ENCODE results near the gene MAG. TPM values are rescaled to one million over a fixed set of nuclear protein-coding genes. Genes with fewer than 3 reads are reported as not detected.

Gene MAG
- total RNA-seq, 1 donor from 2014 or later = 0.04 TPM

DNA sequence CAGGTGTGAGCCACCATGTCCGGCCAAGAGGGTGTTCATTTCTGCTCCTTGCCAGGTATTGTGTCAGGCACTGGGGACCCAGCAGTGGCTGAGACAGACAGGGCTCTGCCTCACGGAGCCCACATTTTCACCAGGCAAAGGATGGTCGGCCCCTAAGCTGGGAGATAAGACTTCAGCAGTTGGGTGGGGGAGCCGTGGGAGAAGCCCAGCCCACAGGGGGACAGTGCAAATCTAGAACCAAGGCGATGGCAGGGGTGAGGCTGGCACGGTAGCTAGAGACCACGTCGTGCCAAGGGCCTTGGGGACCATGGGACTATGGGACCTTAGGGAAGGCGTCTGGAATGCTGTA is 34.9 kb upstream of the MAG start:
- Histone ChIP-seq H3K27me3 (ENCODE audit: control insufficient read depth, insufficient read depth, low read length) (no peaks in the 10 kb centered on the region), H3K4me3 (ENCODE audit: low read depth, low read length) (no peak overlapping the region), H3K36me3 (ENCODE audit: control insufficient read depth, insufficient read depth, low read length) (peaks cover 3% of the 10 kb centered on the region)
- TF ChIP-seq, protein P1, sequence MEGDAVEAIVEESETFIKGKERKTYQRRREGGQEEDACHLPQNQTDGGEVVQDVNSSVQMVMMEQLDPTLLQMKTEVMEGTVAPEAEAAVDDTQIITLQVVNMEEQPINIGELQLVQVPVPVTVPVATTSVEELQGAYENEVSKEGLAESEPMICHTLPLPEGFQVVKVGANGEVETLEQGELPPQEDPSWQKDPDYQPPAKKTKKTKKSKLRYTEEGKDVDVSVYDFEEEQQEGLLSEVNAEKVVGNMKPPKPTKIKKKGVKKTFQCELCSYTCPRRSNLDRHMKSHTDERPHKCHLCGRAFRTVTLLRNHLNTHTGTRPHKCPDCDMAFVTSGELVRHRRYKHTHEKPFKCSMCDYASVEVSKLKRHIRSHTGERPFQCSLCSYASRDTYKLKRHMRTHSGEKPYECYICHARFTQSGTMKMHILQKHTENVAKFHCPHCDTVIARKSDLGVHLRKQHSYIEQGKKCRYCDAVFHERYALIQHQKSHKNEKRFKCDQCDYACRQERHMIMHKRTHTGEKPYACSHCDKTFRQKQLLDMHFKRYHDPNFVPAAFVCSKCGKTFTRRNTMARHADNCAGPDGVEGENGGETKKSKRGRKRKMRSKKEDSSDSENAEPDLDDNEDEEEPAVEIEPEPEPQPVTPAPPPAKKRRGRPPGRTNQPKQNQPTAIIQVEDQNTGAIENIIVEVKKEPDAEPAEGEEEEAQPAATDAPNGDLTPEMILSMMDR (IDR thresholded peaks at IDR 0.05; ENCODE audit: insufficient read depth, low read length, poor library complexity, severe bottlenecking) = no peak
- no peak for DNase-seq (ENCODE audit: low read depth)

DNA sequence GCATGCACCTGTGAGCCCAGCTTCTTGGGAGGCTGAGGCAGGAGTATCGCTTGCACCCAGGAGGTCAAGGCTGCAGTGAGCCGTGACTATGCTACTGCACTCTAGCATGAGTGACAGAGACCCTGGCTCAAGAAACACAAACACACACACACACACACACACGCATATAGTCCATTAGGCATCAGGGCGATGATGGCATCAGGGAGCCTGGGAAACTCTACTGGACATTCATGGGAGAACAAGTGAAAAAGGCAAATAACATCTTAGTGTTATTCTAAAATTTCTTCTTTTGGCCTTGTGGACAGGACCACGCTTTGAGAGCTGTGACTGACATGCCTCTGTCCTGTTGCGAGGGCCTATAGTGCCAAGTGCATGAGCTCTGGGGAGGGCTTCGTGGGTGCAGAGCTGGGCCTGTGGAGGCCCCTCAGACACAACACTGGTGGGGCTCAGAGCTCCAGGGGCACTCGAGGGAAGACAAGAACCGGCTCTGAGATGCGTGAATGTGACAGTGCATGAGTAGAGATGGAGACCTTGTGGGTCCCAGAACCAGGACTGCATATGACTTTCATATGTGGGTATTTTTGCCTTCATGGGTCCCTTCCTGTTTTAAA is 31.2 kb upstream of the MAG start:
- DNase-seq (ENCODE audit: low read depth) = no peak
- no peaks in the 10 kb centered on the region for H3K27me3 ChIP-seq (ENCODE audit: control insufficient read depth, insufficient read depth, low read length)
- peaks cover 3% of the 10 kb centered on the region for H3K36me3 ChIP-seq (ENCODE audit: control insufficient read depth, insufficient read depth, low read length)
- no peak overlapping the region for H3K4me3 ChIP-seq (ENCODE audit: low read depth, low read length)
- TF ChIP-seq, protein P1 (IDR thresholded peaks at IDR 0.05; ENCODE audit: insufficient read depth, low read length, poor library complexity, severe bottlenecking) = no peak

DNA sequence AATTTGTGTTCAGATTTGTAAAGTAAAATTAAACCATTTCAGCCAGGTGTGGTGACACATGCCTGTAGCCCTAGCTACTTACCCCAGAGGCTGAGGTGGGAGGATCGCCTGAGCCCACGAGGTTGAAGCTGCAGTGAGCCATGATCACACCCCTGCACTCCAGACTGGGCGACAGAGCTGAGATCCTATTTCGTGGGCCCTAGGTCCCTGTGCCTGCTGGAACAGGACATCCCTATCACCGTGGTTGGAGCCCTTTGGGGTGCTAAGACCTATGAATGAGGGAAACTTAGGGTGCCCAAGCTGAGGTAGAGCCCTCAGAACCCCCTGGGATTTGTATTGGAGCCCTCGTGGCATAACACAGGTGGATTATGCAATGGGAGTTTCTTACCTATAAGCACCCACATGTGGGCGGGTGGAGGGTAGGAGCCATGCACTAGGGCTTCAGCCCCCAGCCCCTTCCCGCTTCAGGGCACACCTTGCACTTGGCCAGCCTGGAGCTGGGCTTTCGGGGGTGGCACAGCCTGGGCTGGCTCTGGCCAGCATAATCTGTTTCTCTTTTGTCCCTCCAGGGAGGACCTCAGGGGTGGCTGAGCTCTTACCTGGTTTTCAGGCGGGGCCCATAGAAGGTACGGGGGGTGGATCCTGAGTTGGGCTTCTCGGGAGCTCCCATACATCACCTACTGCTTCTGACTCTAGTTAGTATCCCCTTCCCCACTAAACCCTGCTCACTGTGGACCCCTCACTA is 30.4 kb upstream of the MAG start:
- H3K4me3 ChIP-seq (ENCODE audit: low read depth, low read length) = no peak overlapping the region
- no peaks in the 10 kb centered on the region for H3K27me3 ChIP-seq (ENCODE audit: control insufficient read depth, insufficient read depth, low read length)
- TF ChIP-seq, protein P1 (IDR thresholded peaks at IDR 0.05; ENCODE audit: insufficient read depth, low read length, poor library complexity, severe bottlenecking) = no peak
- peaks cover 3% of the 10 kb centered on the region for H3K36me3 ChIP-seq (ENCODE audit: control insufficient read depth, insufficient read depth, low read length)
- DNase-seq (ENCODE audit: low read depth) = no peak

DNA sequence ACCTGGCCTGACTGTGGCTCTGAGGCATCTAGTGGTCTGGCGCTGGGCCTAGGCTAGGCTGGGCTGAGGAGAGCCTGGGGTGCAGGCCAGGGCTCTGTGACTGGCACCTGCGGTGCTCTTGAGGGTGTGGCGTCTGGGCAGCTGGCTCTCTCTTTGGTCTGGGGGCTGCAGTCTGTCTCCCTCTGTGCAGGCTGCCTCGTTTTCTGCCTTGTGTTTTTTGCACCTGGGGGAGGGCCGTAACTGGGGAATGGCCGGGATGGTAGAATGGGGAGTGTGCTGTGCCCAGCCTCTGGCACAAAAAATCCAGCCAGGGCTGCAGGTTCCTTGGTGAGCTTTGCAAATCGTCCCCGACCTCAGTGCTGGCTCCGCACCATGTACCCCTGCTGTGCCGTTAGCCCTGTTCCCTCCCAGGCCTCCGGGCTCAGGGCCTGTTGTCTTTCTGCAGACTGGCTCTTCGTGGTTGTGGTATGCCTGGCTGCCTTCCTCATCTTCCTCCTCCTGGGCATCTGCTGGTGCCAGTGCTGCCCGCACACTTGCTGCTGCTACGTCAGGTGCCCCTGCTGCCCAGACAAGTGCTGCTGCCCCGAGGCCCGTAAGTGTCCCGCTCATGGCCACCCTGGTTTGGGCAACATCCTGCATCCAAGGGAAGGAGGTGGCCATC is 29.7 kb upstream of the MAG start:
- Histone ChIP-seq H3K27me3 (ENCODE audit: control insufficient read depth, insufficient read depth, low read length) (no peaks in the 10 kb centered on the region), H3K4me3 (ENCODE audit: low read depth, low read length) (no peak overlapping the region), H3K36me3 (ENCODE audit: control insufficient read depth, insufficient read depth, low read length) (peaks cover 3% of the 10 kb centered on the region)
- no peak for DNase-seq (ENCODE audit: low read depth)
- TF ChIP-seq, protein P1 (IDR thresholded peaks at IDR 0.05; ENCODE audit: insufficient read depth, low read length, poor library complexity, severe bottlenecking) = no peak

DNA sequence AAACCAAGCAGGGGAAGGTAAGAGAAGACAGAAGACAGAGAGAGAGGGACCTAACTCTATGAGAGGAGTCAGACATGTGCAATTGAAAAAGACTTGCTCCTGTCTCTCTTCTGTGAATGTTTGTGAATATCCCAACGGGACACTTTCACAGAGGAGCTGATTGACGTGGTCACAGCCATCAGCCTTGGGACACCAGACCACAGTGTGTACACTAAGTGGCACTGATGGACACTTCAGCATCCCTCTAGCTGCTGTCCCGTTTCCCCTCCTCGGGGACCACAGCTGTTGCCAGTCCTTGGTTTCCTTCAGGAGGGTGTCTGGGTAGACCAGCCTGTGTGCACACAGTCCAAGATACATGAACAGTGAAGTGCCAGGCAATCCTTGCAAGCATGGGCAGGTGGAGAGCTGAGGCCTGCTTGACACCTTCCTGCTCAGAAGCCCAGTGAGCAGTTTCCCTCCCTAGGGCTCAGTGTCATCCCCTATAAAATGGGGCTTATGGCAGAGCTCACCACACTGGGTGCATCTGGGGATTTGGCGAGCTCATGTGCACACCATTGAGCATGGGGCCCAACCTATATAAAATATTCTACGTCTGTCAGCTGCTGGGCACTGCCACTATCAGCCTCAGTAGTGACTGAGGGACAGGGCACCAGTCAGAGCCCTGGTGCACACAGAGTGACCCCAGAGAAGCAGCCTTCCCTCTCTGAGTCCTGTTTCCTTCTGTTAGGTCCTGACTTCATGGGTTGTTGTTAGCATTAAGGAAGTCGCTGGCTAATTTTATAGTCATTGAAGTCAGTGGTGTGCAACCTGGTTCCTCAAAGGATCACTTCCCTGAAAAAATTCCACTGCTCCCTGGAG is 27.5 kb upstream of the MAG start:
- Histone ChIP-seq H3K4me3 (ENCODE audit: low read depth, low read length) (no peak overlapping the region), H3K36me3 (ENCODE audit: control insufficient read depth, insufficient read depth, low read length) (peaks cover 2% of the 10 kb centered on the region), H3K27me3 (ENCODE audit: control insufficient read depth, insufficient read depth, low read length) (no peaks in the 10 kb centered on the region)
- no peak for DNase-seq (ENCODE audit: low read depth)
- TF ChIP-seq, protein P1 (IDR thresholded peaks at IDR 0.05; ENCODE audit: insufficient read depth, low read length, poor library complexity, severe bottlenecking) = no peak

Data from kidney epithelial cell (primary cell).